ENCODE results near the gene TTLL6. TPM values are rescaled to one million over a fixed set of nuclear protein-coding genes. Genes with fewer than 3 reads are reported as not detected.
A peak's percentile ranks its signal among the peaks of the same experiment; 100 is the strongest.

Gene TTLL6
- total and polyA plus RNA-seq, 9 of the 15 experiments (the other 6 are each of a cell fraction or from before 2014, with no cell fraction given) = 0.05 TPM; not detected in 8

GRCh38 chr17:48830840-48831548 is 14.0 kb upstream of the TTLL6 start, which contains the start of gene CALCOCO2 (continued):
- TF ChIP-seq ZFP91 (CRISPR knock-in tag; IDR thresholded peaks at IDR 0.05) (no peak), STAT5A (IDR thresholded peaks at IDR 0.05; ENCODE audit: borderline replicate concordance, low read length) (no peak), GTF2B (IDR thresholded peaks at IDR 0.05; ENCODE audit: extremely low read depth, insufficient read length) (no peak), WHSC1 (IDR thresholded peaks at IDR 0.05; ENCODE audit: low read length) (no peak), BHLHE40 (IDR thresholded peaks at IDR 0.05; ENCODE audit: low read length) (no peak), PHB2 (IDR thresholded peaks at IDR 0.05; ENCODE audit: low read depth) (no peak), ZC3H8 (IDR thresholded peaks at IDR 0.05) (no peak), CSDE1 (IDR thresholded peaks at IDR 0.05) (no peak), ZSCAN29 (IDR thresholded peaks at IDR 0.05) (no peak), ELK3 (CRISPR knock-in tag; IDR thresholded peaks at IDR 0.05) (no peak), HOMEZ (CRISPR knock-in tag; IDR thresholded peaks at IDR 0.05) (no peak), TFE3 (CRISPR knock-in tag; IDR thresholded peaks at IDR 0.05) (no peak), ZC3H4 (CRISPR knock-in tag; IDR thresholded peaks at IDR 0.05; ENCODE audit: borderline replicate concordance) (peak; percentile 82; the same call in 1 of the 2 replicates), OTX1 (CRISPR knock-in tag; IDR thresholded peaks at IDR 0.05) (no peak), ZNF699 (CRISPR knock-in tag; IDR thresholded peaks at IDR 0.05; ENCODE audit: insufficient replicate concordance) (no peak), PML (IDR thresholded peaks at IDR 0.05; ENCODE audit: low read length) (no peak; the same call in 1 of the 2 replicates), DNMT1 (IDR thresholded peaks at IDR 0.05) (0 out of 2 replicates have a peak, but pooled peaks have one; percentile 47), KLF16 (IDR thresholded peaks at IDR 0.05) (no peak), CEBPG (CRISPR knock-in tag; IDR thresholded peaks at IDR 0.05) (peak; percentile 98), CEBPG (tag; conservative IDR thresholded peaks at IDR 0.05 in 1 of 2, IDR thresholded peaks at IDR 0.05 in 1 of 2) (peak; percentile 96 to 99), ZNF384 (IDR thresholded peaks at IDR 0.05; ENCODE audit: low read depth, low read length) (no peak), ZNF766 (CRISPR knock-in tag; conservative IDR thresholded peaks at IDR 0.05) (0 out of 2 replicates have a peak, but pooled peaks have one; percentile 35)
- TF ChIP-seq, protein P1, sequence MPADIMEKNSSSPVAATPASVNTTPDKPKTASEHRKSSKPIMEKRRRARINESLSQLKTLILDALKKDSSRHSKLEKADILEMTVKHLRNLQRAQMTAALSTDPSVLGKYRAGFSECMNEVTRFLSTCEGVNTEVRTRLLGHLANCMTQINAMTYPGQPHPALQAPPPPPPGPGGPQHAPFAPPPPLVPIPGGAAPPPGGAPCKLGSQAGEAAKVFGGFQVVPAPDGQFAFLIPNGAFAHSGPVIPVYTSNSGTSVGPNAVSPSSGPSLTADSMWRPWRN (IDR thresholded peaks at IDR 0.05; ENCODE audit: low read depth) = no peak
